CD4-positive, alpha-beta T cell (primary cell): Measurements from ENCODE around the gene EXOG. TPM values are rescaled to one million over a fixed set of nuclear protein-coding genes. Genes with fewer than 3 reads are reported as not detected.

Experiments used
- ATAC-seq: fragments of 200-7000 bp; cut with Tn5 transposase; one replicate; pipeline ENCODE4 v1.10.0; 2022; ENCODE audit warnings: mild to moderate bottlenecking; ENCODE audit not compliant: poor library complexity
- CTCF ChIA-PET: fragments of 350-600 bp; sonication (Branson Sonifier 250); formaldehyde crosslinking; loops from one replicate; lab custom pipeline; 2021; ENCODE audit warnings: antibody characterized with exemption, inconsistent platforms; lab: Charles Lee
- POLR2A ChIA-PET: fragments of 350-600 bp; sonication (Branson Sonifier 250); formaldehyde crosslinking; loops from one replicate; lab custom pipeline; 2021; ENCODE audit warnings: antibody characterized with exemption, inconsistent platforms; lab: Charles Lee
- DNase-seq, 14 experiments: peaks; one replicate each; pipeline ENCODE4 v3.0.0-alpha.2; 2013 to 2020; ENCODE audit warnings: mixed read lengths in 2 of 14
- H3K27ac ChIP-seq, 2 donors: one replicate each; pipeline versions ENCODE4 v1.5.1 to v1.7.0; 2013; ENCODE audit warnings: low read length in 2 of 2, low read depth in 1 of 2, mild to moderate bottlenecking in 1 of 2
- H3K27me3 ChIP-seq, 2 experiments: 1 replicate in 1 of 2; 2 replicates in 1 of 2; pipeline versions ENCODE4 v1.6.1 to v1.7.0; 2013; ENCODE audit warnings: low read length in 2 of 2, control low read depth in 1 of 2, mild to moderate bottlenecking in 1 of 2, moderate library complexity in 1 of 2; ENCODE audit not compliant: insufficient read depth in 2 of 2, control insufficient read depth in 1 of 2
- H3K36me3 ChIP-seq: one replicate; pipeline ENCODE4 v1.6.1; 2013; ENCODE audit warnings: low read length, control low read depth; ENCODE audit not compliant: insufficient read depth
- H3K4me1 ChIP-seq: one replicate; pipeline ENCODE4 v1.6.1; 2013; ENCODE audit warnings: low read length, control low read depth; ENCODE audit not compliant: insufficient read depth
- H3K4me3 ChIP-seq: one replicate; pipeline ENCODE4 v1.5.1; 2013; ENCODE audit warnings: mild to moderate bottlenecking, low read length, moderate library complexity
- H3K9me3 ChIP-seq, 2 experiments: 1 replicate in 1 of 2; 2 replicates in 1 of 2; pipeline versions ENCODE4 v1.6.1 to v1.7.0; 2013; ENCODE audit warnings: low read length in 2 of 2, mild to moderate bottlenecking in 2 of 2, control low read depth in 1 of 2, moderate library complexity in 1 of 2; ENCODE audit not compliant: control insufficient read depth in 1 of 2, insufficient read depth in 1 of 2
- H3K27ac Mint-ChIP-seq: one replicate; pipeline ENCODE4 v1.8.0; 2020; ENCODE audit warnings: mixed read lengths
- H3K27me3 Mint-ChIP-seq: one replicate; pipeline ENCODE4 v1.8.0; 2021; ENCODE audit warnings: mixed read lengths
- H3K36me3 Mint-ChIP-seq: one replicate; pipeline ENCODE4 v1.8.0; 2021; ENCODE audit warnings: low read depth, mixed read lengths
- H3K4me1 Mint-ChIP-seq: one replicate; pipeline ENCODE4 v1.8.0; 2021; ENCODE audit warnings: low read depth, mixed read lengths
- H3K4me3 Mint-ChIP-seq: one replicate; pipeline ENCODE4 v1.8.0; 2020; ENCODE audit warnings: mild to moderate bottlenecking, mixed read lengths
- H3K9me3 Mint-ChIP-seq: one replicate; pipeline ENCODE4 v1.8.0; 2020; ENCODE audit warnings: mixed read lengths
- CTCF ChIP-seq: fragments of 200-600 bp; IDR thresholded peaks from one replicate; pipeline ENCODE4 v1.8.0; 2022; ENCODE audit warnings: antibody characterized with exemption, mild to moderate bottlenecking
- intact Hi-C, 2 experiments: fragments of 100-400 bp; cut with DNase I in 1 of 2; cut with micrococcal nuclease in 1 of 2; formaldehyde crosslinking; loops; one replicate each; pipeline versions ENCODE4 v1.15.1 to v1.9.0; 2023 to 2025; cut with DNase I, micrococcal nuclease
- total RNA-seq, 174 experiments: library from RNA in 2 of 174; stranded (reverse) in 2 of 174; gene quantifications; one replicate each; pipeline ENCODE4 v1.2.3 and lab custom pipeline; 2021 to 2026

The EXOG gene
- total RNA-seq, 2 experiments from 2014 or later = 13.7 to 16.0 TPM

- H3K27me3 Mint-ChIP-seq = no peaks in the 10 kb centered on the region
- H3K9me3 ChIP-seq = no peaks in the 10 kb centered on the region
- ATAC-seq = no peak
- no peaks in the 10 kb centered on the region for H3K9me3 Mint-ChIP-seq
- H3K4me1 Mint-ChIP-seq = no peaks in the 10 kb centered on the region
- peaks cover 9% of the 10 kb centered on the region for H3K36me3 Mint-ChIP-seq
- H3K27me3 ChIP-seq = no peaks in the 10 kb centered on the region
- H3K4me3 ChIP-seq = no peak overlapping the region
- TF ChIP-seq CTCF = no peak
- DNase-seq = no peak
- no peaks in the 10 kb centered on the region for H3K4me1 ChIP-seq
- intact Hi-C loops = no loop called here
- H3K27ac Mint-ChIP-seq = no peak overlapping the region
- POLR2A ChIA-PET = no interaction called here
- CTCF ChIA-PET = interaction anchor here (1.1 kb wide), 1 partner anchor 9 kb away, joined by 3 read pairs; no protein-coding TSS in a partner anchor
- H3K4me3 Mint-ChIP-seq = no peak overlapping the region
- no peak overlapping the region for H3K27ac ChIP-seq
- peaks cover 2% of the 10 kb centered on the region for H3K36me3 ChIP-seq
Measured at GRCh38 chr3:38488949-38489348, 7.2 kb upstream of the EXOG start.

GRCh38 chr3:38489766-38490165, 6.4 kb upstream of the EXOG start:
- intact Hi-C loops = loop anchor here in 1 of 2 experiments (5.0 to 10.0 kb wide), 4 partner anchors 545 to 795 kb away; partner anchors contain the start of gene CX3CR1
- no peak for TF ChIP-seq CTCF
- H3K27me3 ChIP-seq = no peaks in the 10 kb centered on the region
- Mint-ChIP-seq H3K4me3 (no peak overlapping the region), H3K9me3 (no peaks in the 10 kb centered on the region), H3K4me1 (no peaks in the 10 kb centered on the region), H3K27me3 (no peaks in the 10 kb centered on the region), H3K27ac (no peak overlapping the region), H3K36me3 (peaks cover 5% of the 10 kb centered on the region)
- ATAC-seq (no peak), DNase-seq (no peak)
- H3K4me1 ChIP-seq = no peaks in the 10 kb centered on the region
- ChIA-PET POLR2A (no interaction called here), CTCF (interaction anchor here (1.1 to 1.9 kb wide), 2 partner anchors 10 to 32 kb away, joined by 3 to 7 read pairs; no protein-coding TSS in a partner anchor)
- no peaks in the 10 kb centered on the region for H3K36me3 ChIP-seq
- no peak overlapping the region for H3K4me3 ChIP-seq
- H3K27ac ChIP-seq = no peak overlapping the region
- H3K9me3 ChIP-seq = no peaks in the 10 kb centered on the region

DNA sequence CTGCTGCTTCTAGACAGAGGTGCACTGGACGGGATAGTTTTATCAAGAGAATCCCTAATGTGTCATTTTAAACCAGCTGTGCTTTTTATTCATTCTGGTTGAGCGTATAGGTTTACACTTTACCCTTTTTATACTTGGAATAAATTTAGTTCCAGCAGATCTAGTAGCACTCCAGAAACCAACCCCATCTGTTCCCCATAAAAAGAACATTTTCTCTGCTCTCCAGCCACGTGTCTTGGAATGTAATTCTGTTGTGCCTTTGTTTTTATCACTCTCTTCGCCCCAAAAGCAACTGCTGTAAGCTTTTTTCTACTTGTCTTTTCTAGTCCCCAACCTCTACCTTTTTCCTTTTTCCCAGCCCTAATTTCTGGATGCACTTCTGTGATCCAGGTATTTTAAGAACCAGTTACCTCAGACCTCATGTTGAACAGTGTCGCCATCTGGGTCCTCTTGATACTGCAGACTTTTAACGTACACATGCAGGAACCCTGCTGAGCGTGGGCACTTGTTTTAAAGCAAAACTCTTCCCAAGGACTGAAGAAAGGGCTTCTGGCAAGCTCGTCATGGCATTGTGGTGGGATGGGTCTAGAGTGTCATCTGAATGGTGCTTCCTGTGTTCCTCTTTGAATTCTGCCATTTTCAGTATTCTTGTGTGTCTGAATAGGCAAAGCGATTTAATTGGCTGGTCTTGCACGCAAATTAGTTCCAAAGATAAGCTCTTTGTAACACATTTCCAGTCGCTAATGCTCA, 5.7 kb upstream of the EXOG start:
- no peaks in the 10 kb centered on the region for H3K4me1 ChIP-seq
- DNase-seq (no peak), ATAC-seq (no peak)
- H3K4me3 ChIP-seq = no peak overlapping the region
- intact Hi-C loops = loop anchor here in 1 of 2 experiments (5.0 to 10.0 kb wide), 4 partner anchors 544 to 794 kb away; partner anchors contain the start of gene CX3CR1
- Mint-ChIP-seq H3K4me1 (no peaks in the 10 kb centered on the region), H3K36me3 (no peaks in the 10 kb centered on the region), H3K27ac (no peak overlapping the region), H3K27me3 (no peaks in the 10 kb centered on the region), H3K4me3 (no peak overlapping the region), H3K9me3 (no peaks in the 10 kb centered on the region)
- no peaks in the 10 kb centered on the region for H3K36me3 ChIP-seq
- ChIA-PET CTCF (interaction anchor here (1.1 to 1.9 kb wide), 2 partner anchors 11 to 31 kb away, joined by 3 to 7 read pairs; no protein-coding TSS in a partner anchor), POLR2A (no interaction called here)
- no peaks in the 10 kb centered on the region for H3K9me3 ChIP-seq
- H3K27ac ChIP-seq = no peak overlapping the region
- no peak for TF ChIP-seq CTCF
- H3K27me3 ChIP-seq = no peaks in the 10 kb centered on the region
